ENCODE measurements around the gene RPLP2. TPM values are rescaled to one million over a fixed set of nuclear protein-coding genes. Genes with fewer than 3 reads are reported as not detected.

The RPLP2 gene
- total RNA-seq, 1 experiment from 2014 or later: 1,325 TPM

GRCh38 chr11:825366-826226 is 15.8 kb downstream of the RPLP2 start:
- POLR2A ChIA-PET (ENCODE audit: low non-redundant PET): no interaction called here

GRCh38 chr11:826227-826621 is 16.5 kb downstream of the RPLP2 start:
- intact Hi-C loops (cut with micrococcal nuclease; ENCODE audit: unreplicated experiment): no loop called here
- Histone ChIP-seq H3K4me3 (ENCODE audit: low read depth, low read length, poor library complexity, severe bottlenecking) (no peak overlapping the region), H3K27me3 (replicated peaks; ENCODE audit: insufficient read depth, low read depth, low read length, poor library complexity) (no peaks in the 10 kb centered on the region), H3K27ac (ENCODE audit: low read depth, low read length, poor library complexity, severe bottlenecking) (no peak overlapping the region), H3K9me3 (ENCODE audit: low read depth, low read length, poor library complexity, severe bottlenecking) (no peaks in the 10 kb centered on the region), H3K36me3 (ENCODE audit: insufficient read depth, low read length, poor library complexity, severe bottlenecking) (peaks cover 4% of the 10 kb centered on the region), H3K4me1 (ENCODE audit: insufficient read depth, low read length, poor library complexity, severe bottlenecking) (peaks cover 18% of the 10 kb centered on the region)
- ChIA-PET CTCF (no interaction called here), POLR2A (ENCODE audit: low non-redundant PET) (no interaction called here)
- no TSS peak for BruUV-seq (replicated peaks)
- TF ChIP-seq CTCF (conservative IDR thresholded peaks at IDR 0.05; ENCODE audit: low read depth, low read length): no peak
- no peak for TF ChIP-seq EZH2 (IDR thresholded peaks at IDR 0.05; ENCODE audit: borderline replicate concordance, low read depth, low read length, poor library complexity, severe bottlenecking)
- no peak for DNase-seq (ENCODE audit: low spot score)

More at GRCh38 chr11:825366-826226, 15.8 kb downstream of the RPLP2 start:
- intact Hi-C loops (cut with micrococcal nuclease; ENCODE audit: unreplicated experiment): no loop called here
- Histone ChIP-seq H3K4me1 (ENCODE audit: insufficient read depth, low read length, poor library complexity, severe bottlenecking) (peaks cover 18% of the 10 kb centered on the region), H3K4me3 (ENCODE audit: low read depth, low read length, poor library complexity, severe bottlenecking) (no peak overlapping the region), H3K27me3 (replicated peaks; ENCODE audit: insufficient read depth, low read depth, low read length, poor library complexity) (no peaks in the 10 kb centered on the region), H3K27ac (ENCODE audit: low read depth, low read length, poor library complexity, severe bottlenecking) (no peak overlapping the region), H3K36me3 (ENCODE audit: insufficient read depth, low read length, poor library complexity, severe bottlenecking) (peaks cover 4% of the 10 kb centered on the region), H3K9me3 (ENCODE audit: low read depth, low read length, poor library complexity, severe bottlenecking) (no peaks in the 10 kb centered on the region)
- BruUV-seq (replicated peaks): no TSS peak
- CTCF ChIA-PET: no interaction called here
- DNase-seq (ENCODE audit: low spot score): no peak
- TF ChIP-seq CTCF (conservative IDR thresholded peaks at IDR 0.05; ENCODE audit: low read depth, low read length) (no peak), EZH2 (IDR thresholded peaks at IDR 0.05; ENCODE audit: borderline replicate concordance, low read depth, low read length, poor library complexity, severe bottlenecking) (no peak)

- BruUV-seq (replicated peaks): no TSS peak
- TF ChIP-seq CTCF (conservative IDR thresholded peaks at IDR 0.05; ENCODE audit: low read depth, low read length) (no peak), EZH2 (IDR thresholded peaks at IDR 0.05; ENCODE audit: borderline replicate concordance, low read depth, low read length, poor library complexity, severe bottlenecking) (no peak)
- H3K36me3 ChIP-seq (ENCODE audit: insufficient read depth, low read length, poor library complexity, severe bottlenecking): peaks cover 4% of the 10 kb centered on the region
- CTCF ChIA-PET: no interaction called here
- peaks cover 18% of the 10 kb centered on the region for H3K4me1 ChIP-seq (ENCODE audit: insufficient read depth, low read length, poor library complexity, severe bottlenecking)
- no peaks in the 10 kb centered on the region for H3K27me3 ChIP-seq (replicated peaks; ENCODE audit: insufficient read depth, low read depth, low read length, poor library complexity)
- DNase-seq (ENCODE audit: low spot score): no peak
- no peaks in the 10 kb centered on the region for H3K9me3 ChIP-seq (ENCODE audit: low read depth, low read length, poor library complexity, severe bottlenecking)
- intact Hi-C loops (cut with micrococcal nuclease; ENCODE audit: unreplicated experiment): no loop called here
- POLR2A ChIA-PET (ENCODE audit: low non-redundant PET): no interaction called here
- H3K27ac ChIP-seq (ENCODE audit: low read depth, low read length, poor library complexity, severe bottlenecking): no peak overlapping the region
- peak overlapping the region; percentile 35 for H3K4me3 ChIP-seq (ENCODE audit: low read depth, low read length, poor library complexity, severe bottlenecking)
Observed at GRCh38 chr11:826836-827145, 17.0 kb downstream of the RPLP2 start.
